HL-60/S4 treated with phorbol 12-myristate 13-acetate at 8.2 ng/mL for 4 days and 3 days (cell line): ENCODE results near the gene SMC4.
"Not testable (repeated sequence)": the region's sequence is repeated elsewhere in the genome, so short reads cannot be mapped to it uniquely, and the experiment has no call there.

ENCODE experiments used
- in situ Hi-C: fragments of 300-500 bp; cut with MboI; formaldehyde crosslinking; loops from 2 replicates; pipeline ENCODE4 v1.15.0; 2022; ENCODE audit warnings: low sequenced_read_pairs

SMC4 gene

DNA sequence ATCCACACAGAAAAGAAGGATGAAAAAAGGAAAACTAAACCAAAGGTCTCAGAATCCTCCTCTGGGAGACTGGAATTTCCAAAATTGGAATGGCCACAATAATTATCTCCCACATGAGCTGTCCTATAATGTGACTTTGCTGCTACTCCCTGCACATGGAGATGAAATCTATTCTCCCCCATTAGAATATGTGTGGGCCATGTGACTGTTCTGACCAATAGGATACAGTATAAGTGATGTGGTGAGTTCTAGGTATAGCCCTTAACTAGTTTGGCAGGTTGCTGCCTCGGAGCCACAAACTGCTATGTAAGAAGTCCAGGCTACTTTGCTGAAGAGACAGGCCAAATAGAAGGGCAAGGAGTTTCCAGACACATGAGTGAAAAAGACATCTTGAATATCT, 45.0 kb downstream of the SMC4 start:
- in situ Hi-C loops, result no loop called here

DNA sequence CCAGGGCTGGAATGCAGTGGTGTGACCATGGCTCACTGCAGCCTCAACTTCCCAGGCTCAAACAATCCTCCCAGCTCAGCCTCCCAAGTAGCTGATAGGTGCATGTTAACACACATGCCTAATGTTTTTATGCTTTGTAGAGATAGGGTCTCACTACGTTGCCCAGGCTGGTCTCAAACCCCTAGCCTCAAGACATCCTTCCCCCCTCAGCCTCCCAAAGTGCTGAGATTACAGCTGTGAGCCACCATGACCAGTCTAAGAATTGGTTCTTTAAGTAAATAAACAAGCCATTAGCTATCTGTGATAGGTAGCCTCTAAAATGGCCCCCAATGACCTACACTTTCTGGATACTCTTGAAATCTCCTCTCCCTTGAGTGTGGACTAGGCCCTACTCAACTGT, 46.4 kb downstream of the SMC4 start:
- in situ Hi-C loops, result no loop called here

DNA sequence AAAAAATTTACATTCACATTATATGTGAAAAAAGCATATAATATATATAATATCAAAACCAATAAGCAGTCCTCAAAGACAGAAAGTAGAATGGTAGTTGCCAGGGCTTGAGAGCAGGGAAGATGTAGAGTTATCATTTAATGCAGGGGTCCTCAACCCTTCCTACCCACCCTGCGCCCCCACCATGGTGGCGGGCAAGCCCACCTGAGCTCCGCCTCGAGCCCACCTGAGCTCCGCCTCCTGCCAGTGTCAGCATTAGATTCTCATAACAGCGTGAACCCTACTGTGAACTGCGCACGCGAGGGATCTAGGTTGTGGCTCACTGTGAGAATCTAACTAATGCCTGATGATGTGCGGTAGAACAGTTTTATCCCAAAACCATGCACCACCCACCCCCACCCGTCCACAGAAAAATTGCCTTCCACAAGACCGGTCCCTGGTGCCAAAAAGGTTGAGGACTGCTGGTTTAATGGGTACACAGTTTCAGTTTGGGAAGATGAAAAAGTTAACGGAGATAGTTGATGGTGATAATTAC, 47.1 kb downstream of the SMC4 start:
- in situ Hi-C loops, result no loop called here

DNA sequence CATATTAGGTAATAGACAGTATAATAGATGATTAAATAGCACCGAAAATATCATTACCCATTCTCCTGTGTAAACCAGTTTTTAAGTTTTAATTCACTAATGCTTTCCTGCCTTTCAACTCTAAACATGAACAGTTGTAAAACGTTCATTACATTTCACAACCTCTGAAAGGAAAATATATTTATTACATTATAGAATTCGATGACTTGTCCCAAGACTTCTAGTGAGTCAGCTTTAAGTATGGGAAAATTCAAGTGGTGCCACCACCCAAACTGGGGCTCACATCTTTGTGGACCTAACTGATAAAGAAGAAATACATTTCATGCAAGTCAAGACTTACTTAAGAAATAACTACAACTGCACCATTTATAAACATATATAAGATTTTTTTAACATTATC, 48.1 kb downstream of the SMC4 start:
- in situ Hi-C loops, result no loop called here

DNA sequence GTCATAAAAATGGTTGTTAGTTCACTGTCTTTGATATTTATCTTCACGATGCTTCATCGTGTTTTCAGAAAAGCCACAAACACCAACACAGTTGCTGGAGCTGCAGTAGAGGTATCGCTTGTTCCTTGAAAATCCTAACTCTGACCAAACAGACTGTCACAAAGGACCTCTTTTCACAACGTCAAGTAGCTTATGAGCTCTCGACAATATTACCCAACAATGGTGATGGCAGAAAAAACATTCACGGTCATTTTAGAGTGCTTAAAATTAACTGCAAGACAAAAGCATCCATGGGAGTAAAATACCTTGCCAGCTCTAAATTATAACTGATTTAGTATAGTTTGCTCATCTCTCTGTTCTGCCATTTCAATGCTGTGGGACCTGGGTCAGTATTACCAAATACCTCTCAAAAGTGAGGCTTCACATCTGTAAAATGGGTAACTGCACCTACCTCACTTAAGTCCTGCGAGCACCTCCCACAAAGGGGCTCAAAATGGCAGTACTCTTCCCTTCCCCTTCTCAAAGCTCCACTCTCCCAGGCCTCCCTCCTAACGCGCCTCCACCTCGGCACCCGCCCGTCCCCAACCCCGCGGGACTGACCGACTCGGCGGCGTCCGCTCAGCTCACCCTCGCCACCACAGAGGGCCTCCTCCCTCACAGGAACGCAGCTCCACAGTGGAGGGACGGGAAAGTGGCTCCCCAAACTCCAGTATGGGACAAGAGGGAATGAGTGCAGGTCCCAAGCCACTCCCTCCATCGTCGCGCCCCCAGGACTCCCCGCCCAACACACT, 49.6 kb downstream of the SMC4 start:
- in situ Hi-C loops, result no loop called here

DNA sequence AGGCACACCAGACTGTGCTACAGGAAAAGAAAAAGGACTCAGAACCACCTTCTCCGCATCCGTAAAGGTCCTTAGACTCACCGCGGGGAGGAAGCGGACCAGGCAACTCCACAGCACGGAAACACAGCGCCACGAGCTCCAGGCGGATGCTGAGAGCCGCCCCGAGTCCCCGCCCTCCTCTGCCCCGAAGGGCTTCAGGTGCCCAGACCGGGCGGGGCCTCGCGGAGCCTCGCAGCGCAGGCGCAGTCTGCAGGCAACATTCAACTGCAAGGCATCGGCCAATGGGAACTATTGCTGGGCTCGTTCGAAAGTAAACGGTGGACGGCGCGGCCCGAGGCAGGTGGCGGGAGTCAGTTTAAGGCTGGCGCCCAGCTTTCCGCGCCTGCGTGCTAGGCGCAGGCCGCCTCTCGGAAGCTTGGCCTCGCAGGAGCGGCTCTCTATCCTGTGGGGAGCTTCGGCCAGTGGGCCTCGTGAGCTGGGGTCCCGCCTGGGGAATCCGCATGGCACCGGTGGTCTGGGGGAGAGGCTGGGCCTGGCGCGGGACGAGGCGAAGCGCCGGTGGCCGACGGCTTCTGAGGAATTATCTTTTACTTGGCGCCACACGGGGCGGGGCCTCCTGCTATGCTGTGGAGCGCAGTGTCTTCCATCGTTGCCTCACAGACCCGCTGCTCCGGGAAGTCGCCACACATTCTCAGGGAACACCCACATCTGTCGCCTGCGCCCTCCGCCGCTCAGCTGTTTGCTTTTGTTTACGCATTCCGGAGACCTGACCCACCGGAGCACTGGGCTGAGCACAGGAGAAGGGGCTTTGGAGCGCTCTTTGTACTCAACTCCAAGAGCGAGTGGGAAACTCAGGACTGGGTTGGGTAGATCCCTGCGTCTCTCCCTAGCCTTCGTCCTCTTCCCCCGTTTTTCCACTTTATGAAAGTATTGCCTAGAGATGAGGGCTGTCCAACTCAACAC, 50.5 kb downstream of the SMC4 start, which contains the start of gene TRIM59:
TSS of gene TRIM59 (minus strand) at position 151 of the 963 bp plus-strand sequence. CDS start 10,603 bp downstream, outside the sequence.
- in situ Hi-C loops, result no loop called here

DNA sequence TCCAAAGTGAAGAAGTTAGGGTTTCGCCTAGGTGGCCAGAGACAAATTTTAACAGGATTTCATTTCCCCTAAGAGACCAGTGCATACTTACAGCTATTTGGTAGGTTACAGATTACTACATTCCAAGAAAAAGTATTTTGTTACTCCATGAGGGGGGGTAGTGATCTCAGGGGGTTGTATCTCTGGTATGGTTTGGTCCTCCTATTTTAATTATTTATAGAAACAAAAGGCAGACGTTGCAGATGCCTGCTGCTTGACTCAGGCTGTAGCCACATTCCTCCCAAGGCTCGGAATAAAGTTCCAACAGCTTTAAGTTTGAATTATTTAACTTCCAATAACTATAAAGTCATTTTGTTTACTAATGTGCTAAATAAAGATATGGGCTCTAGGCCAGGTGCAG, 51.4 kb downstream of the SMC4 start:
- in situ Hi-C loops, result no loop called here

DNA sequence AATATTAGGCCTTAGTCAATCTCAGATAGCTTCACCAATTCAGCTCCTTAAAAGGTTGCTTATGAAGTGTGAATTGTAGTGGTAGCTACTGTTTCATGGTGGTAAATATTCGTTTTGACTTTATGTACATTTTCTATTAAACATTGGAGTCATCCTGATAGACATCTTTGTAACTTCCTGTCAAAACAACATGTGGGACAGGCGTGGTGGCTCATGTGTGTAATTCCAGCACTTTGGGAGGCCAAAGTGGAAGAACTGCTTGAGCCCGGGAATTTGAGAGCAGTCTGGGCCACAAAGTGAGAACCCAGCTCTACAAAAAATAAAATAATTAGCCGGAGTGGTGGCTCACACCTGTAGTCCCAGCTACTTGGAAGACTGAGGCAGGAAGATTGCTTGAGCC, 52.2 kb downstream of the SMC4 start:
- in situ Hi-C loops, result no loop called here

DNA sequence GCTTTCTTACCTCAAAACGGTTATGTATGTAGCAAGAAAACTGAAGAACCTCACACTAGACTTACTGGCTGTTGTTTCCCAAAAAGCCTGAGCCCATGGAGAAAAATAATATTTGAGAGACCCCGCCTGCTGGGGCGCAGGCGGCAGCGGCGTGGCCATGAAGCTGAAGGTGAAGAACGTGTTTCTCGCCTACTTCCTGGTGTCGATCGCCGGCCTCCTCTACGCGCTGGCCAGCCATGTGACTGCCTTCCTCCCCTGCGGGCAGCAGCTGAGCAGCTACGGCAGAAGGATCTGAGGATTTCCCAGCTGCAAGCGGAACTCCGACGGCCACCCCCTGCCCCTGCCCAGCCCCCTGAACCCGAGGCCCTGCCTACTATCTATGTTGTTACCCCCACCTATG, 52.8 kb downstream of the SMC4 start:
- in situ Hi-C loops, result not testable (repeated sequence)

DNA sequence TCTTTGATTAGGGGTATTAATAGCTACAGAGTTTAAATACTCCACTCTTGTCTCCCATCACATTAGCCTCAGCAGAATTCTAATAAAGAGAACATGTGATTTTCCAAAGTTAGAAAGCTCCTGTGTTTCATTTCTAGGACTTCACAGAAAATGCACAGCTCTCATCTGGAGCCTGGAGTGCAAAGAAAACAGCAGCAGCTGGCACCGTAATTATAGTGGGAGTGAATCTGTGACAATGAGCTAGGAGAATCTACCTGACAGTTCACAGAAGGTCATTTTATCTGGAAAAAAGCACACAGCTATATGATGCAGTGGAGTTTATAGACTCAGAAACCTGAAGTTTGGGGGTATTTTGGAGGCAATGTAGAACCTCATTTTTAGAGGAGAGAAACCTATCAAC, 55.5 kb downstream of the SMC4 start:
- in situ Hi-C loops, result no loop called here

DNA sequence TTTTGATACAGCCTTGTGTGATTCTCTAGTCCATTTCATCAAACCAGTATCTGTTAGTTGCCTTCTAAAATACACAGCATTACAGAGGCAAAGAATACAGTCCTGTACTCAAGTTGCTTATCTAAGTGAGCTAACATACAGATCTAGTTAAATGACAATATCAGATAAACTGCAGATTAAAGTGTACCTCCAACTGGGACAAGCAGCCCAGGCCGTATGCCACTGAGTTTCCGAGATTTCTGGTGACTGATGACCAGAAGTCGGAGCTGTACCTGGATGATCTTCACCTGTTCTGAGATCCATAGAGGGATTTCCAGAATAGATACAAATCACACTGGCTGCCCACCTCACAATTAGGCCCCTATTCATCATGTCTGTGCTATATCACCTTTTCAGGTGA, 56.4 kb downstream of the SMC4 start:
- in situ Hi-C loops, result no loop called here

DNA sequence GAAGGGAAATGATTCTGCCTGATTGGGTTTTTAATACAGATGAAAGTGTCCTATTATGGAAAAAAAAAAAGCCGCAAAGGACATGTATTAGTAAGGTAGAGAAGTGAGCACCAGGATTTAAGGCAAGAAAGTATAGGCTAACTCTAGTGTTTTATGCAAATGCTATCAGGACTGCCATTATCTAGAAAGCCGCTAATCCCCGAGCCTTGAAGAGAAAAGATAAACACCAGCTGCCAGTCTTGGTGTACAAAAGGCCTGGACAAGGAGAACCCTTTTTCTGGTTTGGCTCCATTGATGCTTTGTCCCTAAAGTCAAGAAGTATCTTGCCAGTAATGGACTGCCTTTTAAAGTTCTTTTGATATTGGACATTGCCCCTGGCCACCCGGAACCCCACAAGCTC, 58.7 kb downstream of the SMC4 start:
- in situ Hi-C loops, result no loop called here

DNA sequence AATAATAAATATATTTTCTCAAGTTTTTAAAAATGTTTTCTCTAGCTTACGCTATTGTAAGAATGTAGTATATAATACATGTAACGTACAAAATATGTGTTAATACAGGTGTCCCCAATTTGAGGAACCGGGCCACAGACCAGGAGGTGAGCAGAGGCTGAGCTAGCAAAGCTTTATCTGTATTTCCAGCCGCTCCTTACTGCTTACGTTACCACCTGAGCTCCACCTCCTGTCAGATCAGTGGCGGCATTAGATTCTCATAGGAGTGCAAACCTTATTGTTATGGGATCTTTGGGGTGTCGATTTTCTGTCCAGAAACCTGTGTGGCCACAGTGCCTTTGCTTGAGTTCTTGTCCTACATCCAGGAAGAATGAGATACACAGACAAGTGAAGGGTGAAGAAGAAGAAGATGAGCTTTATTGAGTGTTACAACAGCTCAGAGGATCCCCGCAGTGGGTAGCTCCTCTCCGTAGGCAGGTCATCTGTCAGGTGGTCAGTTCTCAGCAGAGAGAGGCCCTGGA, 60.1 kb downstream of the SMC4 start:
- in situ Hi-C loops, result no loop called here

DNA sequence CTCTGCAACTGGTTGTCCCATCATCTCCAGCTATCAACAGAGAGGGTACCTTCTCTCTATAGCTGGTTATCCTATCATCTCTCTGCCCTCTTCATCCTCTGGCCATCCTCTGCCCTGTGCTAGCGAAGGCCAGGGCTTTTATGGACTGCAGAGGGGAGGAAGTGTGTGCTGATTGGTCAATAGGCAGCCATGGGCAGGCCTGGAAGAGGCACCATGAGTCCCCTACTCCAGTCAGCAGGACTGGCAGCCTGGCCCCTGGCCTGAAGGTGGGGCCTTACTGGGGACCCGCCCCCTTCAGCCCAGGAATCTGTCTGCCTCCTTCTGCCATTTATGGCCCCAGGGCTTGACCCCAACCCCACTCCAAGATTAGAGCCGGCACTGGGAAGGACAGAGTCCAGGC, 60.6 kb downstream of the SMC4 start:
- in situ Hi-C loops, result no loop called here

DNA sequence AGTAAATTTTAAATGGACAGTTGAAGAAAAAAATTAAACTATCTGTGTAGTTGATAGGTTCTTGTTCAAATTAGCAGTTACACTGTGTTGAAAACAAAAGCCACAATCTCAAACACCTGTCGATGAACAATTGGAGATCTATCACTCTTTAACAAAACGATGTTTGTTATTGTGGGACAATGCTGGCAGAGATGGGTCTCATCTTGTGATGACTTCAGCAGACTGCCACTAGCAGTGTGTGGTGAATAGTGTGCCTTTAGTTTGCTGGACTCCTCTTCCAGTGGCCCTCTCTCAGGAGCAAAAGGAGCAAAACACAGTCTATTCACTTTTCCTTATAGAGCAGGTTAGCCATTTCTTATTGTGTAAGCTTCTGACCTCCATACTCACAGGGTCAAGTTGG, 64.9 kb downstream of the SMC4 start:
- in situ Hi-C loops, result no loop called here

DNA sequence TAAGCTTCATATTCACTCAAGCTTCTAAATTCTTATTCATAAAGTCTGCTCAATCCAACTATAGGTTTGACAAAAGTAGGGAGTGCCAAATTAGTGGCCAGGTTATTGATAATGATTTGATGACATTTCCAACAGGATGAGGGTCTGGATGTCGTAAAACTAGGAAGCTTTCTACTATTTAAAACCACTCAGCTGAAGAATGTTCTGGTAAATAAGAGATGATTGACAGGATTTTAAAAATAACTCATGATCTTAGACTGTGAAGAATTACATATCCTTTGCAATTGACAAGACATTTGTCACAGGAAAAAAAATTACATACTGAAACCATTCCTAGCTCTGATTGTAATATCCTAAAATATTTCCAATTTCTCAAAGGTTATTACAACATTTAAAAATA, 65.5 kb downstream of the SMC4 start:
- in situ Hi-C loops, result no loop called here

DNA sequence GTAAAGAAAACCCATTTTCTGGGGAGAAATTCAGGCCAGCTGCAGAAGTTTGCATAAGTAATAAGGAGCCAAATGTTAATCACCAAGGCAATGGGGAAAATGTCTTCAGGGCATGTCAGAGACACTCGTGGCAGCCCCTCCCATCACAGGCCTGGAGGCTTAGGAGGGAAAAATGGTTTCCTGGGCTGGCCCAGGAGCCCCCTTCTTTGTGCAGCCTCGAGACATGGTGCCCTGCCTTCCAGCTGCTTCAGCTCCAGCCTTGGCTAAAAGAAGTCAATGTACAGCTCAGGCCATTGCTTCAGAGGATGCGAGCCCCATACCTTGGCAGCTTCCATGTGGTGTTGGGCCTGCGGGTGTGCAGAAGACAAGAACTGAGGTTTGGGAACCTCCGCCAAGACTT, 70.7 kb downstream of the SMC4 start:
- in situ Hi-C loops, result no loop called here

DNA sequence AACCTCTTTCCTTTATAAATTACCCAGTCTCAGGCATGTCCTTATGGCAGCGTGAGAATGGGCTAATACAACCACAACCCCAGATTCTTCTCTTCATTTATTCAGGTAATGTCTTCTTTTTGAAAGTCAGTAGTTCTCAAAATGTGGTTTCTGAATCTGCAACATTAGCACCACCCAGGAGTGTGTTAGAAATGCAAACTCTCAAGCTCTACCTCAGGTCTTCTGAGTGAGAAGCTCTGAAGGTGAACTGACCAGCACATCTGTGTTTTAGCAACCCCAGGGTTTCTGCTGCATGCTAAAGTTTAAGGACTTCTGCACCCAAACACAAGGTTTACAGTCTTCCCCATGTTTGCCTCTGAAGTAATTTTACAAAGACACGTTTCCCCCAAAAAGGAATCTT, 72.4 kb downstream of the SMC4 start:
- in situ Hi-C loops, result no loop called here

DNA sequence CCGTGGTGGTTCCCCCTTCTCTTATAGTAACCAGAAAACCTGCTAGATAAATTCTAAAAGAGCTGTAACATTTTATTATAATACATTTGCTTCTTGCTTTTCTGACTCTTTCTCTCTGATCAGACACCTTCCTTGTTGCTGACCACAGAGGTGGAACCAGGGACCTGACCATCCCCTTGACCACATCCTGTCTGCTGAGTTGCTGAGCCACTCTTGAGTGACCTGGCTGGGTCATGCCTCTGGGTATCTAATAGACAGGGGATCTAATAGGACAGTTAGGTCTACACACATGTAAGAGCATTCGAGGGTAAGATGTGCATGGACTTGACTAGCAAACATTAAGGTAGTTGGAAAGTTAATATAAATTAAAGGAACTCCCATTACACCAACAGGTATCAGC, 72.9 kb downstream of the SMC4 start:
- in situ Hi-C loops, result no loop called here

DNA sequence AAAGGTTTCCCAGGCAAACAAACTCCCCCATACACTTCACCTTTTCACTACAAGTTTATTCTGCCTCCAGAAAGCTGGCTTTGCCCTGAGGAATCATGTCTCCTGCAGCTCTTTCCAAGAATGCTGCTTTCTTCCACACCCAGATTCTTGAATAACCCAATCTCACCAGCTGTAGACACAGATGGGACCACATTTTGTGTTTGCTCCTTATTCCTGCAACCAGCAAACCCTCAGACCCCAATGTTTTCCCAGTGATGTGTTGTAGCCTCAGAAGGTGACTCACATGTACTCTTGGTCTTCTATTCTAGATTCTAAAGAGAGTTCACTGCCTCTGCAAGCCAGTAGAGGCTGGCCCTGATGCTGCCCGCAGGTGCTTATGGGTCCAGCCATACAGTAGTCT, 73.8 kb downstream of the SMC4 start:
- in situ Hi-C loops, result no loop called here

DNA sequence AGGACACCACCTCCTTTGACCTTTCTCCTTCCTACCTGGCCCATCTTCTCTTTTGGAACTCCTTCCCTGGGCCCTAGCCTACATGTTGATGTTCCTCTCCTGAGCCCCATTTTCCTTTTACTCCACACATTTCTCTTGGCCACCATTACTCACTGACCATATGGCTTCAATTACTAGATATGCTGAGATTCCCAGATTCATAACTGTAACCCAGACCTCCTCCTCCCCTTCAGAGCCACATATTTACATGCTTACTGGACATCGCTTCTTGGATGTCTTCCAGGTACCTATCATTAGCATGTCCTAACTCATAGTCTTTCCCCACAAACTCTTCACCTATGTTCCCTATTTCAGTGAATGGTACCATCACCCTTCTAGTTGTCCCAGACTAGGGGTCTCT, 74.5 kb downstream of the SMC4 start:
- in situ Hi-C loops, result no loop called here
